ENCODE measurements around the gene SSC5D.
"Not testable (repeated sequence)": the region's sequence is repeated elsewhere in the genome, so short reads cannot be mapped to it uniquely, and the experiment has no call there.

GRCh38 chr19:55534280-55534679 lies 46.0 kb downstream of the SSC5D start:
- TF ChIP-seq ELK1 (IDR thresholded peaks at IDR 0.05; ENCODE audit: low read depth, low read length); USF1 (IDR thresholded peaks at IDR 0.05; ENCODE audit: borderline replicate concordance, extremely low read length, insufficient read depth, low read depth, low read length); EZH2 (IDR thresholded peaks at IDR 0.05; ENCODE audit: borderline replicate concordance, control insufficient read depth, low read depth, low read length); RAD51 (IDR thresholded peaks at IDR 0.05); PAX5 (IDR thresholded peaks at IDR 0.05; ENCODE audit: borderline replicate concordance, low read depth, low read length); EGR1 (IDR thresholded peaks at IDR 0.05; ENCODE audit: borderline replicate concordance in 1 of 2, low read depth in 2 of 2, low read length in 2 of 2); BCL11A (IDR thresholded peaks at IDR 0.05; ENCODE audit: low read depth, low read length): not testable (repeated sequence)
- TF ChIP-seq, protein P1, sequence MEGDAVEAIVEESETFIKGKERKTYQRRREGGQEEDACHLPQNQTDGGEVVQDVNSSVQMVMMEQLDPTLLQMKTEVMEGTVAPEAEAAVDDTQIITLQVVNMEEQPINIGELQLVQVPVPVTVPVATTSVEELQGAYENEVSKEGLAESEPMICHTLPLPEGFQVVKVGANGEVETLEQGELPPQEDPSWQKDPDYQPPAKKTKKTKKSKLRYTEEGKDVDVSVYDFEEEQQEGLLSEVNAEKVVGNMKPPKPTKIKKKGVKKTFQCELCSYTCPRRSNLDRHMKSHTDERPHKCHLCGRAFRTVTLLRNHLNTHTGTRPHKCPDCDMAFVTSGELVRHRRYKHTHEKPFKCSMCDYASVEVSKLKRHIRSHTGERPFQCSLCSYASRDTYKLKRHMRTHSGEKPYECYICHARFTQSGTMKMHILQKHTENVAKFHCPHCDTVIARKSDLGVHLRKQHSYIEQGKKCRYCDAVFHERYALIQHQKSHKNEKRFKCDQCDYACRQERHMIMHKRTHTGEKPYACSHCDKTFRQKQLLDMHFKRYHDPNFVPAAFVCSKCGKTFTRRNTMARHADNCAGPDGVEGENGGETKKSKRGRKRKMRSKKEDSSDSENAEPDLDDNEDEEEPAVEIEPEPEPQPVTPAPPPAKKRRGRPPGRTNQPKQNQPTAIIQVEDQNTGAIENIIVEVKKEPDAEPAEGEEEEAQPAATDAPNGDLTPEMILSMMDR (IDR thresholded peaks at IDR 0.05 in 2 of 3, conservative IDR thresholded peaks at IDR 0.05 in 1 of 3; ENCODE audit: control insufficient read depth in 2 of 3, extremely low read depth in 1 of 3, insufficient read depth in 1 of 3, low read depth in 3 of 3, low read length in 3 of 3): not testable (repeated sequence)
- TF ChIP-seq, protein P2, sequence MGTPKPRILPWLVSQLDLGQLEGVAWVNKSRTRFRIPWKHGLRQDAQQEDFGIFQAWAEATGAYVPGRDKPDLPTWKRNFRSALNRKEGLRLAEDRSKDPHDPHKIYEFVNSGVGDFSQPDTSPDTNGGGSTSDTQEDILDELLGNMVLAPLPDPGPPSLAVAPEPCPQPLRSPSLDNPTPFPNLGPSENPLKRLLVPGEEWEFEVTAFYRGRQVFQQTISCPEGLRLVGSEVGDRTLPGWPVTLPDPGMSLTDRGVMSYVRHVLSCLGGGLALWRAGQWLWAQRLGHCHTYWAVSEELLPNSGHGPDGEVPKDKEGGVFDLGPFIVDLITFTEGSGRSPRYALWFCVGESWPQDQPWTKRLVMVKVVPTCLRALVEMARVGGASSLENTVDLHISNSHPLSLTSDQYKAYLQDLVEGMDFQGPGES (IDR thresholded peaks at IDR 0.05): not testable (repeated sequence)

All from GM12878 (cell line).